Left kidney (tissue), 2 donors: Measurements from ENCODE around the gene SPATA13. TPM values are rescaled to one million over a fixed set of nuclear protein-coding genes. Genes with fewer than 3 reads are reported as not detected.

Experiments
- DNase-seq: peaks from one replicate; pipeline ENCODE4 v3.0.0-alpha.2; 2013
- polyA plus RNA-seq: library from polyadenylated mRNA; unstranded; fragments of 120-200 nt; gene quantifications from one replicate; pipeline ENCODE4 v1.2.1, GENCODE V29; 2013; ENCODE audit not compliant: insufficient read length

The SPATA13 gene
- polyA plus RNA-seq, 1 donor, result 68.1 TPM

DNA sequence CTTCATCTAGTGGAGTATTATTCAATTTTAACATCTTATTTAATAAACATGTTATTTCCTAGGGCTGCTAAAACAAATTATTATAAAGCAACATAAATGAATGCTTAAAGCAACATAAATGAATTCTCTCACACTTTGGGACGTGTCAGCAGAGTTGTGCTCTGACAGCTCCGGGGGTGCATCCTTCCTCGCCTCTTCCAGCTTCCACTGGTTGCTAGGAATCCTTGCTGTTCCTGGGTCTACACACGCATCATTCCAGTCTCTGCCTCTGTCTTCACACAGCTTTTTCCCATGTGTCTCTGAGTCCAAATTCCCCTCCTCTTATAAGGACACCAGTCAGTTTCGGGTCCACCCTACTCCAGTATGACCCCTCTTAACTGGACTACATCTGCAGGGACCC is 21.6 kb upstream of the SPATA13 start:
- DNase-seq, result no peak

DNA sequence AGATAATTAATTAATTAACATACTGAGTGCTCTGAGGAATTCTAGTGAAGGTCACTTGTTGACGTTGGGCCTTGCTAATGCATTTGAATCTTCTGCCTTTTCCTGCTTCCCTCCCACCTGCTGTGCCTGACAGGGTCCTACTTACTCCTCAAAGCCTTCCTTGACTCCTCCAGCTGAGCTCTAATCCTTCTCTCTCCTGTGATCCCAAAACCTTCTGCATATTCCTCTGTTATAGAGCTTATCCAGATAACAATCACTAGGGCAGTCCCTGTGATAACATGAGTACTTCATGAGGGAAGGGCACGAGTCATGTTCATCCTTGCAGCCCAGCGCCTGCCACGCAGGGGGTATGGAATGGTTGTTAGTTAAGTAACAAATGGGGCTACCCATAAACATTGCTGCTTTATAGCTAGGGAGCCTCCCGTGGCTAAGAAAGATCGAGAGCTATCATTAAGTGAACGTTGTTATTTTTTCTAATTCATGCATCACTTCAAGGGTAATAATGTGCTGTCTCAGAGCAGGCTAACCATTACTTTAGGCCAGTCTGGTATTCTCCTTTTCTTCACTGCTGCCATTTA is 19.1 kb upstream of the SPATA13 start:
- no peak for DNase-seq

DNA sequence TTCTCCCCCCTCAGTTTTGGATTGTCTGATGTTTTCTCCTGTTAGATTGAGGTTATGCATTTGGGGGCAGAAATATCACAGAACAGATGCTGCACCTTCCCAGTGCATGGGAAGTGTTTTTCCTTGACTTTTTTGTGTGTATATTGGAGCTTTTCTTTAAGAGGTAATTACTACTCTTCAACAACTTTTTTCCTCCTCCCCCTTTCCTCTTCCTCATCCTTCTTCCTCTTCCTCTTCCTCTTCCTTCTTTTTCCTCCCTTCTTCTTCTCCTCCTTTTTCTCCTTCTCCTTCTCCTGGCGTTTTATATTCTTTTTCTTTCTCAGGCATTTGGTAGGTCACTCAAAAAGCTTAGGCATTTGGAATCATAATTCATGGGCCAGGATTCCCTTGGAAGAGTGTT is 18.1 kb upstream of the SPATA13 start:
- no peak for DNase-seq

DNA sequence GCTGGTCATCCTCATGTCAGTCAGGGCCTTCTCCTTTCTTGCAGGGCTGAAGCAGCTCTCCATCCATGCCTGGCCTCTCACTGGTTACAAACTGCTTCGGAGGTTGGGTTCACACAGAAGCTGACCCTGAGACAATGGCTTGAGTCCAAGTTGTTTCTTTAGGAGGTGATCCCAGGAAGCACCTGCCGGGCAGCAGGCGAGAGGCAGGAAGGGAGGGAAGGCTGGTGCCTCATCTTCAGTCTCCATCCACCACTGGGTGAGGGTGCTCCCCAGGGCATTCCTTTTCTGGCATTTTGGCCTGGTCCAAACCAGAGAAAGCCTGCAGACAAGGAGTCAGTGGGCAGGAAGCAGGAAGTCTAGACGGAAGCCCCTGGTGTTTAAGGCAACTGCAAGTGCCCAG is 17.6 kb upstream of the SPATA13 start:
- DNase-seq, result no peak

DNA sequence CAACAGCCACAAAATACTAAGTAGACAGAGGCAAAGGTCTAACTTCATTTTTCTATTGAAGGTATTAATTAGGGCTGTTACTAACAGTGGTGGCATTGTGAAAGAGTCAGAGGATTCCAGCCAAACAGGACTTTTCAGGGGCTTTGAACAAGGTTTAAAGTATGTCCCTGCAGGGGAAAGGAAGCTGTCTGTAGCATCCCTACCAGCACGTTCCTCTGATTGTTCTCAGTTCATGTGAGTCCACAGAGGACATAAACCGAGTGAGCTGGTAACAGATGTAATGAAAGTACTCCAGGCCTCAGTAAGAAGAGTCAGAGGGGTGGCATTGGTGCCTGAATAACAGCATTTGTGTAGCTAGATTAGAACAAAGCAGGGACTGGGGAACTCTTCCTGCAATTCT is 15.3 kb upstream of the SPATA13 start:
- no peak for DNase-seq

DNA sequence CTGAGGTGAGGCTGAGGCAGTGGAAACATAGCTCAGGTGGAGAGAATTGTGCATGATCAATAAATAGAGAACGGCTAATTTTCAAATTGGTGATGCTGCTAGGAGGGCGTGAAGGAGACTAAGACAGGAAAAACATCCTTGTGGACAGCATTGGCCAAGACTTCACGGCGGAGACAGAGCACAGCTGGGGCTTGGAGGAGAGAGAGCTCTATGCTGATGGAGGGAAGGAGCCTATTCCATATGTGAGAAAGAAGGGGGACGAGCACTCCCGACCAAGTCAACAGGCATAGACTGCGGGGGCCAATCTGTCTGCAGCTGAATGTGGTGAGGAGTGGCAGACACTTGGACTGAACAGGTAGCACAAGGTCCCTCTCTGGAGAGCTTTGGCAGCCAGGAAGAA is 14.8 kb upstream of the SPATA13 start:
- DNase-seq, result no peak

DNA sequence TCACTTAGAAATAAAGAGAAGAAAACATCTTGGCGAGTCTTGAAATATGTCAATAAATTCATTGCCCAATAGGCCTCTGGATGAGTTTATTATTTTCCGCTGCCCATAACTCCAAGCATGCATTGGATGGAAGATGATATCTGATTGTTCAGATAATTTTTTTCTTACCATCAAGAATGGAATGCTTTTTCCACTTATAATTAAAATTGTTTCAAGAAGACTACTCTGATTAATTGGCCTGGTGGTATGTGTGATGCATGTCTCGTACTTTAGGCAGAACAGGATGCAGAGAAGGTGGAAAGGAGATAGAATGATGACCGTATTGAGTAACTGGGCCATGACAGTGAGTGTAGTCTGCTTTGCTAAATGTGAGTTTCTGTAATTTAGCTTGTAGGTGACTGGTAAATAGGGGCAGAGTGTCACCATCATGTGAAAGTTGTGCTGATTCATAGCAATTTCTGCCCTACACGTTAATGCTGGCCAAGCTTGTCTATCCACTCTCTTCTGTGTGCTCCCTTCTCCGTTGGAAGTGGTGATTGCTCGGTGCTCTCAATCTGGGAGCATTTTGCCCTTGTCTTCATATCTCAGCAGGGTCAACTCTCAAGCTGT is 13.5 kb upstream of the SPATA13 start:
- no peak for DNase-seq

DNA sequence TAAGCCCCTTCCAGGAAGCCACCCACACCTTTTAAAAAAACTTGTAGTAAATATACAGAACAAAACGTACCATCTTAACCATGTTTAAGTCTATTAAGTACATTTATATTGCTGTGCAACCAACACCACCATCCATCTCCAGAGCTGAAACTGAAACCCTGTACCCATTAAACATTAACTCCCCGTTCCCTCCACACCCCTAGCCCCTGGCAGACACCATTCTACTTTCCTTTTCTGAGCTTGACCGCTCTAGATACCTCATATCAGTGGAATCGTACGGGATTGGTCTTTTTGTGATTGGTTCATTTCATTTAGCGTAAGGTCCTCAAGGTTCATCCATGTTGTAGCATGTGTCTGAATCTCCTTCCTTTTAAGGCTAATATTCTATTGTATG is 13.0 kb upstream of the SPATA13 start:
- DNase-seq, result no peak

DNA sequence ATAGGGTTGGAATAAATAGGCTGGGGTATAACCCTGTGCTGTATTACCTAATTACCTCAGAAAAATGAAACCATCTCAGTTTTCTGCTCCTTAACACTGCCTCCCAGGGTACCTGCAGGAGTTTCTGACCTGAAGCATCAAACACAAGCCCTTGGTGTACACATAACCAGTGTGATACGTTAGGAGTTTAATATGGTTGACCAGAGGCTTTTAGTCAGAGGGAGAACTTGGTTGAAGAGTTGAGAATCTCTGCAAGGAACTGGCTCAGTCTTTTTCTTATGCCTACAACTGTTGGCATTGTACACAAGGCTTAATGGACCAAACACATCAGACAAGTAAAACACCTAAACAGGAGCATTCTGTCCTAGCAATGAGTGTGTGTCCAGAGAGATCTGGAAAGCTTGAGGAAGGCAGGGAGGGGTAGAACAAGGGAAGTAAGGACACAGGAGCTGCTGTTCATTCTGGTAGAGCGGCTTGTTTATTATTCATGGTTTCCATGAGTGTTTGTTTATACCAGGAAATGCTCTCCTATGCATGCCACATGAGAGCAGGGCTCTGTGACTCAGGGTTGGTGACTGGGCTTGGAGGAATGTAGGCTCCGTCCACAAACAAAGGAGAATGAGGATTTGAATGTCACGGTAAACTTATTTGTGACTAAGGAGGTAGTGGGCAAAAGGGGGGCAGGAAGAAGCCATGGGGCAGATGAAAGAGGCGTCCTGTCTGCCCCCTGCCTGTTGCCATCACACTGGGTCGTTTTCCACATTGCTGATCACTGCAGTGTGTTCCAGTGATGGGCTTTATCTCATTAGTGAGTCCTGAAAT is 11.9 kb upstream of the SPATA13 start:
- no peak for DNase-seq

DNA sequence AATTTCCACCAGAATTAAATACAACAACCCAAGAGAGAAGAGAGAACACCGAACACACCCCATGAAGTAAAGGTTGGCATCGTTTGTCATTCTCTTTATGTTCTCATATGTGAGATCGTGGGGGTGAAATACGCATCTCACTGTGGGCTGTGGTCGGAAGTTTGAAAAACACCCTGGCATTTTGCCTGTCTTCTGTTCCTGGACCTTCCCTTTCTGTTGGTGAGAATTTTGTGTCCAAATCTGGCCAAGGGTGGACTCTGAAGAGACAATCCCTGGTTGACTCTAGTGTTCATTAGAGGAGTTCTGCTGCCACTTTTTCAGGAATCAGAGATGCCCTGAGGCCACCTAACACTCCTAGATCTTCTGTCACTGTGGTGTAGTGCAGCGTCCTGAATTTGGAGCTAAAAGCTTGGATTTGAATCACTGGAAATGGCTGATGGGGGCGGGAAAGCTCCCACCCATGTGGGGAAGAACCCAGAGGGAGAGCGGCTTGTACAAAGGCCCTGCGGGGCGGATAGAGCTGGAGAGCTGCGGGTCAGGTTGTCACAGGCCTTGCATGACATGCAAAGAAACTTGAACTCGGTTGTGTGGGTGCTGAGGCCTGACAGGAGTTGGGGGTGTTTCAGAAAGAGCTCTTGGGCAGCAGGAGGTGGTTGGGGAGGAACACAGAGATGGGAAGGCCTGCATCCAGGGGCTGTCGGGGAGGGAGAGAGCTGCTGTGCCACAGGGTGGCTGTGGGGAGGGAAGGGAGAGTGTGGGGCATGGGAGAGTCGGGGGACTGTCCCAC is 11.1 kb upstream of the SPATA13 start:
- no peak for DNase-seq

DNA sequence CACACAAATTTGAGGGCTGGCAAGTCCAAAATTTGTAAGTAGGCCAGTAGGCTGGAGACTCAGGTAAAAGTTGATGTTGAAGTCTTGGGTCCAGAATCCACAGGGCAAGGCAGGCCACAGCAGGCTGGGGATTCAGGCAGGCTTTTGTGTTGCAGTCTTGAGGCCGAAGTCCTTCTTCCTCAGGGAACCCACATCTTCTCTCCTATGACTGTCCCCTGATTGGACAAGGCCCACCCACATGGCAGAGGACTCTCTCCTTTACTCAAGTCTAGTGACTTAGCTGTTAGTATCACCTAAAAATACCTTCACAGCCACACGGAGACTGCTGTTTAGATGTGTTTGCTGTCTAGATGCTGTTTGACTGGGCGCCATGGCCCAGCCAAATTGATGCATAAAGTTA is 9.9 kb upstream of the SPATA13 start:
- DNase-seq, result no peak

DNA sequence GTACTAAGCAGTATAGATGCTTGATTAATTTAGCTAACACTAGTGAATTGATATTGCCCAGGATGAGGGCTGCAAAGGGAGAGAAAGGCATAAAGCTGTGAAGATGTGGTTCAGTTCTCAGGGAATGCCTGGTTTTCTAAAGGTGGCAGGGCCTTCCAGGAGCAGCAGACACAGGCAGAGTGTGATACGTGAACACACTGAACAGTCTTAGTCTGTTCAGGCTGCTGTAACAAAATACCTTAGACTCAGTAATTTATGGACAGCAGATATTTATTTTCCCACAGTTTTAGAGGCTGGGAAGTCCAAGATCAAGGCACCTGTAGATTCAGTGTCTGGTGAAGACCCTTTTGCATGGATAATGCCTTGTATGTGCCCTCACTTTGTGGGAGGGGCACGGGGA is 8.7 kb upstream of the SPATA13 start:
- DNase-seq, result no peak

DNA sequence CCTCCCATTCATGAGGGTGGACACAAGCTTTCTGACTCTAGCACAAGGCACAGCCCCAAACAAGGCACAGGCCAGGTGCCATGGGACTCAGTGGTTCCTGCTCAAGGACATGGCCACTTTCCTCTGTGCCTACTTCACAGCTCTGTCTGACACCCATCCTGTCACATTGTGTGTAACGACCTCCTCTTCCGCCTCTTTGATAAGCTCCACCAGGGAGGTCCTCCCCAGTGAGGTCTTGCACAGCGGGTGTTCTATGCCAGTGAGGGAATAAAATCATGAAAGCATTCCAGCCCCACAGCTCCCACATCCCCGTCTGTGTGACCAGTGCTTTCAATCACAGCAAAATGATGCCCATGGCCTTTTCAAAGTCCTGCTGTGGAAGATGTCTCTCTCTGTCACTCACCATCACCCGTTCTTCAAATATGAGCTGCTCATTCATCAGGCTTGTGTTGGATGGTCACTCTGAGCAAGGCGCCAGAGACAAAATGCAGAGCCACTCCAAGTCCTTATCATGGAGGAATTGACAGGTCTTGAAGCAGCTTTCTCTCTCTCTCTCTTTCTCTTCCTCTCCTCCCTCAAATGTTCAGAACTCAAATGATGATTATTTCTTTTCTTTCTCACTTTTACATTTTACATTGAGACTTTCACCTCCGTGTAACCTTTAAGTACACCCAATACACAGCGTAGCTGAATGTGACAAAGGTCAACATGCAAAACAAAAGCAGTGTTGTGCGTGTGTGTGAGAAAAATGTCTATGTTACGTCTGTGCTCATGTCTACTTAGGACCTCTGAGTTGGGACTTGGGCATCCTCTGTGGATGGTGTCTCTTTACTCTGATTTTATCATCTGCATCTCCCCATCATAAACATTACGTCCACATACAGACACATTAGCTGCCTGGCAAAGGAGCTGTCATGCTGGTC is 8.0 kb upstream of the SPATA13 start:
- DNase-seq, result no peak

DNA sequence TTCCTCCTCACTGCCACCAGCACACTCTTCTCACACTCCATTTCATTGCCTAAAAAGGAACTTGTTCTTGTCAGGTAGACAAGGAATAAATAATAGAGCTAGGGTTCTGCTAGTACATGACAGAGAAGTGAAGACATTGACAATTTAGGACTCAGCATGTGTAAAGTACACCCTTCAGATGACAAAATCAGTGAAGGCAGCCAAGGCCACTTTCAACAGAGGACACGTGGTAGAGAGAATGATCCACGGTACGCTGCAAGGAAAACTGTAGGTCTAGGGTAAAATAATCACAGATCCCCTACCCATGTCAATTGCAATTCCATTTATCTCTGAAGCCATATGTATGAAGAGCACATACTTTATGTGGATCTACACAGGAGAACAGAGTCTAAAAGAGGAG is 7.2 kb upstream of the SPATA13 start:
- DNase-seq, result no peak

DNA sequence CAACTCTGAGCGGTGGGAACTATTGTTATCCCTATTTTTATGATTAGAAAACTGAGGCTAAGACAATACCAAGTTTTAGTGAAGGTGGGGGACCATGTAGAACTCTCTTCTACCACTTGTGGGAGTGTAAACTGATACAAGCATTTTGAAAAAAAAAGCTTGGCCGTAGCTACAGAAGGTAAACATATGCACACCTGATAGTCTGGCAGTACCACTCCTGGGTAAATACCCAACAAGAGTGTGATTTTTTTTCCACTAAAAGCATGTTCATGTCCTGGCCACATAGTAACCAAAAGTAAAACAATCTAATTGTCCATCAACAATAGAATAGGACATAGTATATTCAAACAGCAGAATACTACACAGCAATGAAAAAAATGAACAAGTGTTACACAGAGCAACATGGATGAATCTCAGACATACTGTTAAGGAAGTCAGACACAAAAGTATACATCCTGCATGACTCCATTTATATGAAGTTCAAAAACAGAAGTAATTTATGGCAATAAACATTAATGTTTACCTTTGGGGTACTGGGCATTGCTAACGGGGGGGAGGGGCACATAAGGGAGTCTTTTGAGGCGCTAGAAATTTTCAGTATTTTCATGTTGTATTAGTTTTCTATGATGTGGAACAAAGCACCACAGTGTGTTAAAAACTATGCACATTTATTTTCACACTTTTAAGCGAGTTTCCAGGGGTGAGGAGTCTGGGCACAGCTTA is 6.4 kb upstream of the SPATA13 start:
- no peak for DNase-seq

DNA sequence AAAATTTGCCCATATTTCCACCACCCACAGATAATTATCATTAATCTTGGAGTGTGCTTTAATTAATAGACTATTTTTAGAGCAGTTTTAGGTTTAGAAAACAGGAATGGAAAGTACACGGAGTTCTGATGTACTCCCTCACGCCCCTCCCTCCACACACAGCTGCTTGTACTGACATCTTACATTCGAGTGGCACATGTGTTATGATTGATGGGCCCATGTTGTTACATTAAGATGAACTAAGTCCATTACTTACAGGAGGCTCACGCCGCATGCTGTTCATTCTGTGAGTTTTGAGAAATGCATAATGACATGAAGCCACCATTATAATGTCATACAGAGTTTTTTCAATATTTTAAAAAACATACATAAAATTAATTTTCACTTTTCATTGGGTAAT is 1.2 kb upstream of the SPATA13 start:
- no peak for DNase-seq

DNA sequence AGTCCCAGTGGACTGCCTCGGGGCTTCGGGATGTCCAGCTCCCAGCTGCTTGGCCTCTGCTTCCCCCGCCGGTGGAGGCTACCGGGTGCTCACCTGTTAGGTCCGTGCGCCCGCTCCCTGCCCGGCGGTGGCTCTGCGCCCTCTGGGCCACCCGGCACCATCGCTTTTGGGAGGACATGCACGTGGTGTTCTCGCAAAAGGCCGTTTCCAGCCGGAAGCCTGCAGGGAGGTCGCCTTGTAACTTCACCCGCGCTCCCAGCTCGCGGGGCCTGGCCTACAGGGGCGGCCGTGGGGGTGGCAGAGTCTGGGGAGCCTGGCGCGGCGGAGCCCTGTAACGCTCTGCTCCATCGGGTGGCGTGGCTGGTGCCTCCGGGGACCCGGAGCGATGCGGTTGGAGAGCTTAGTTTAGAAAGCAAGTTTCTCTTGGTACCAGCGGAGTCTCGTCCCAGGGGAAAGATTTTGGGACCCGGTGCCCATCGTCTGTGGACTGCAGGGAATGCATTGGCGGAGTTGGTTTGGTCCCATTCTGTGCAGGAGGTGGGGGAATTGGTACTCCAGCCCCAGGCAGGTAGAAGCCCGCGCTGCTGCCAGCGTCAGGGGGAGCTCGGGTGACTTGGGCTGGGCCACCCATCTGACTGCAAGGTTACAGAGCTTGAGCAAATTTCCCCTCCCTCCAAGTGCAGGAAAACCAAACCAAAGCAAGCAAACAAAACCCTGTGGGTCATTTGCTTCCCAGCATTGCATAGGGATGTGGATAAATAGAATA is 673 bp downstream of the SPATA13 start:
- no peak for DNase-seq

DNA sequence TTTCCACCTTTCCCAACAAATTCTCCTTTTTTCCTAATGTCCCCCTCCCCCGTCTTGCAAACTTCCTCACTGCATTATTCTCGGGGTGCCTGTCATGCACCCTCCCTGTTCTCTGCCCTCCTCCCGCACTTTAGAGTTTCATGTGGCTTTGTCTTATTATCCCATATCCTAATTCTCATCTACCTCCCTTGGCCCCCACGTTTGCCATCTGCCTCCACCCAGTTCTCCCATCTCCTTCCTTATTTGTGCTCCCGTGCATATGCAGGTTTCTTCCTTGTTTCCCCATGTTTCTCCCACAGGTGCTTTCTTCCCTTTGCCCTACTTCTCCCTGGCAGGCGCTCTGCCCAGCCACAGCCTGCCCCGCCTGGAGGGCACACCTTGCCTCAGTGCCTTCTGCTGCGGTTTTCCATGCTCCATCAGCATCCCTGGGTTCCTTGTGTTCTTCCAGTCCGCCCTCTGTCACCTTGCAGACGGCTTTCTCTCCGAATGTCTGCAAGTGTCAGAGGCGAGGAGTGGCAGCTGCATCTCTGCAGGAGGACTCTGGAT is 1.5 kb downstream of the SPATA13 start:
- DNase-seq, result no peak

DNA sequence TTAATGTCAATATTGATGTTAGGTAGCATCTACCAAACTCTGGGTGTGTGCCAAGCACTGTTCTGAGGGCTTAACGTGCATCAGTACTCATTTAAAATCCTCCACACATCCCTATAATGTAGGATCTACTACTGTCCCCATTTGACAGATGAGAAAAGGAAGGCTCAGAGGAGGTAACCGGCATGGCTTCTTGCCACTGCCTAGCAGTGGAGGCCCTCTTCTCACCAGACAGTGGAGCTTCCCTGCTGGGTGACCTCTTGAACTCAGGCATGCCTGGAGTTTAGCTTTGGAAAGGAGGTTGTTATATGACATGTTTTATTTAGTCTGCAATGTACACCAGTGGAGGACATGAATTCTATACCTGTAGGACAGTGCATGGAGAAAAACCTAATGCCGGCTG is 2.1 kb downstream of the SPATA13 start:
- no peak for DNase-seq

DNA sequence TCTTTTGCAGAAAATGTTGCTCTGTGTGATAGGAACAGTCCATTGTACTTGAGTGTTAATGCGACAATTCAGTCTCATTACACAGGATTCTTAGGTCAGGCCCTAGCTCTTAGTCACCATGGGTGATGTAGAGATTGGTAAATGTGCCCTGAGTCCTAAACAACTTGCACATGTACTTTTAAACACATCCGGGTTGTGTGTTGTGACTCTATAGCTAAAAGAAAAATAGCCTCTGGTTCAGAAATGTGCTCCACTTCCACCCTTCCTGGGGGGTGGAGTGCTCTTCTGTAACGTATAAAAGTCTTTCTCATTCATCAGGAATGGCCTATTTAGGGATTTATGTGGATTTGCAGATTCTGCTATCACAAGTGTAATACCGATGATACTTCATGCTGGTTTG is 5.2 kb downstream of the SPATA13 start:
- no peak for DNase-seq
